ENCODE data around the gene SUGCT.
"Not testable (repeated sequence)": the region's sequence is repeated elsewhere in the genome, so short reads cannot be mapped to it uniquely, and the experiment has no call there.

SUGCT gene

GRCh38 chr7:40200791-40201190, 66.0 kb downstream of the SUGCT start:
- H3K4me3 Mint-ChIP-seq: no peak overlapping the region
- H3K27ac Mint-ChIP-seq: no peak overlapping the region
- no peaks in the 10 kb centered on the region for H3K27me3 Mint-ChIP-seq
- H3K9me3 Mint-ChIP-seq: no peaks in the 10 kb centered on the region
- H3K36me3 Mint-ChIP-seq (ENCODE audit: low read depth): no peaks in the 10 kb centered on the region
- no peaks in the 10 kb centered on the region for H3K4me1 Mint-ChIP-seq
- DNase-seq (no peak), ATAC-seq (no peak)

GRCh38 chr7:40202851-40203250, 68.0 kb downstream of the SUGCT start:
- Mint-ChIP-seq H3K9me3 (no peaks in the 10 kb centered on the region), H3K4me1 (no peaks in the 10 kb centered on the region), H3K27me3 (no peaks in the 10 kb centered on the region), H3K27ac (no peak overlapping the region), H3K4me3 (no peak overlapping the region), H3K36me3 (ENCODE audit: low read depth) (no peaks in the 10 kb centered on the region)
- DNase-seq: no peak
- no peak for ATAC-seq

GRCh38 chr7:40204581-40204980, 69.8 kb downstream of the SUGCT start:
- Mint-ChIP-seq H3K27ac (no peak overlapping the region), H3K36me3 (ENCODE audit: low read depth) (no peaks in the 10 kb centered on the region), H3K27me3 (no peaks in the 10 kb centered on the region), H3K9me3 (no peaks in the 10 kb centered on the region), H3K4me3 (no peak overlapping the region), H3K4me1 (no peaks in the 10 kb centered on the region)
- ATAC-seq (no peak), DNase-seq (no peak)

- no peak for DNase-seq
- no peaks in the 10 kb centered on the region for H3K36me3 Mint-ChIP-seq (ENCODE audit: low read depth)
- no peaks in the 10 kb centered on the region for H3K9me3 Mint-ChIP-seq
- no peaks in the 10 kb centered on the region for H3K27me3 Mint-ChIP-seq
- H3K27ac Mint-ChIP-seq: no peak overlapping the region
- no peaks in the 10 kb centered on the region for H3K4me1 Mint-ChIP-seq
- H3K4me3 Mint-ChIP-seq: no peak overlapping the region
- ATAC-seq: no peak
These were observed 71.2 kb downstream of the SUGCT start for GRCh38 chr7:40205992-40206391.

- Mint-ChIP-seq H3K36me3 (ENCODE audit: low read depth) (no peaks in the 10 kb centered on the region), H3K4me1 (no peaks in the 10 kb centered on the region), H3K9me3 (no peaks in the 10 kb centered on the region), H3K4me3 (no peak overlapping the region), H3K27me3 (no peaks in the 10 kb centered on the region), H3K27ac (no peak overlapping the region)
- ATAC-seq (no peak), DNase-seq (no peak)
These were observed 76.6 kb downstream of the SUGCT start for GRCh38 chr7:40211276-40212003.

GRCh38 chr7:40213291-40213690, 78.5 kb downstream of the SUGCT start:
- Mint-ChIP-seq H3K36me3 (ENCODE audit: low read depth) (no peaks in the 10 kb centered on the region), H3K4me3 (no peak overlapping the region), H3K9me3 (no peaks in the 10 kb centered on the region), H3K27me3 (no peaks in the 10 kb centered on the region), H3K27ac (no peak overlapping the region), H3K4me1 (no peaks in the 10 kb centered on the region)
- ATAC-seq (no peak), DNase-seq (no peak)

- Mint-ChIP-seq H3K27me3 (no peaks in the 10 kb centered on the region), H3K36me3 (ENCODE audit: low read depth) (no peaks in the 10 kb centered on the region), H3K4me3 (no peak overlapping the region), H3K4me1 (no peaks in the 10 kb centered on the region), H3K27ac (no peak overlapping the region), H3K9me3 (no peaks in the 10 kb centered on the region)
- ATAC-seq: no peak
- DNase-seq: no peak
These were observed 79.1 kb downstream of the SUGCT start for GRCh38 chr7:40213856-40214255.

GRCh38 chr7:40218612-40219011, 83.8 kb downstream of the SUGCT start:
- not testable (repeated sequence) for H3K9me3 Mint-ChIP-seq; DNase-seq; H3K27me3 Mint-ChIP-seq; H3K36me3 Mint-ChIP-seq (ENCODE audit: low read depth); H3K27ac Mint-ChIP-seq; ATAC-seq; H3K4me3 Mint-ChIP-seq; H3K4me1 Mint-ChIP-seq

- DNase-seq (no peak), ATAC-seq (no peak)
- no peak overlapping the region for H3K27ac Mint-ChIP-seq
- H3K9me3 Mint-ChIP-seq: no peaks in the 10 kb centered on the region
- no peaks in the 10 kb centered on the region for H3K36me3 Mint-ChIP-seq (ENCODE audit: low read depth)
- H3K4me3 Mint-ChIP-seq: no peak overlapping the region
- H3K4me1 Mint-ChIP-seq: no peaks in the 10 kb centered on the region
- H3K27me3 Mint-ChIP-seq: no peaks in the 10 kb centered on the region
These were observed 85.1 kb downstream of the SUGCT start for GRCh38 chr7:40219917-40220316.

GRCh38 chr7:40220421-40220911, 85.7 kb downstream of the SUGCT start:
- no peak for DNase-seq
- Mint-ChIP-seq H3K36me3 (ENCODE audit: low read depth) (no peaks in the 10 kb centered on the region), H3K4me1 (no peaks in the 10 kb centered on the region), H3K27me3 (no peaks in the 10 kb centered on the region), H3K4me3 (no peak overlapping the region), H3K9me3 (no peaks in the 10 kb centered on the region), H3K27ac (no peak overlapping the region)
- no peak for ATAC-seq

GRCh38 chr7:40221836-40222235, 87.0 kb downstream of the SUGCT start:
- Mint-ChIP-seq H3K27me3 (no peaks in the 10 kb centered on the region), H3K36me3 (ENCODE audit: low read depth) (no peaks in the 10 kb centered on the region), H3K4me1 (no peaks in the 10 kb centered on the region), H3K9me3 (no peaks in the 10 kb centered on the region), H3K4me3 (no peak overlapping the region), H3K27ac (no peak overlapping the region)
- DNase-seq (no peak), ATAC-seq (no peak)

- Mint-ChIP-seq H3K27me3 (no peaks in the 10 kb centered on the region), H3K9me3 (no peaks in the 10 kb centered on the region), H3K27ac (no peak overlapping the region), H3K4me3 (no peak overlapping the region), H3K4me1 (no peaks in the 10 kb centered on the region), H3K36me3 (ENCODE audit: low read depth) (no peaks in the 10 kb centered on the region)
- DNase-seq: no peak
- ATAC-seq: no peak
These were observed 88.8 kb downstream of the SUGCT start for GRCh38 chr7:40223451-40224127.

GRCh38 chr7:40230101-40230500, 95.3 kb downstream of the SUGCT start:
- Mint-ChIP-seq H3K27ac (no peak overlapping the region), H3K4me1 (no peaks in the 10 kb centered on the region), H3K9me3 (no peaks in the 10 kb centered on the region), H3K4me3 (no peak overlapping the region), H3K36me3 (ENCODE audit: low read depth) (no peaks in the 10 kb centered on the region), H3K27me3 (no peaks in the 10 kb centered on the region)
- DNase-seq: no peak
- no peak for ATAC-seq

- Mint-ChIP-seq H3K27me3 (no peaks in the 10 kb centered on the region), H3K4me3 (no peak overlapping the region), H3K9me3 (no peaks in the 10 kb centered on the region), H3K4me1 (no peaks in the 10 kb centered on the region), H3K27ac (no peak overlapping the region), H3K36me3 (ENCODE audit: low read depth) (no peaks in the 10 kb centered on the region)
- ATAC-seq: no peak
- no peak for DNase-seq
These were observed 97.0 kb downstream of the SUGCT start for GRCh38 chr7:40231796-40232195.

GRCh38 chr7:40232242-40232893, 97.6 kb downstream of the SUGCT start:
- Mint-ChIP-seq H3K4me1 (no peaks in the 10 kb centered on the region), H3K27me3 (no peaks in the 10 kb centered on the region), H3K36me3 (ENCODE audit: low read depth) (no peaks in the 10 kb centered on the region), H3K4me3 (no peak overlapping the region), H3K27ac (no peak overlapping the region), H3K9me3 (no peaks in the 10 kb centered on the region)
- DNase-seq (no peak), ATAC-seq (no peak)
